Testis (tissue), 5 donors: ENCODE measurements around the gene RFPL3. TPM values are rescaled to one million over a fixed set of nuclear protein-coding genes. Genes with fewer than 3 reads are reported as not detected.
"Not testable (repeated sequence)": the region's sequence is repeated elsewhere in the genome, so short reads cannot be mapped to it uniquely, and the experiment has no call there.

Experiments used
- DNase-seq: peaks from one replicate; pipeline ENCODE4 v3.0.0-alpha.2; 2019
- H3K27ac ChIP-seq, 2 donors: fragments of 200-600 bp; sonication (generic); one replicate each; pipeline ENCODE4 v1.5.1; 2019
- H3K27me3 ChIP-seq: fragments of 200-600 bp; sonication (generic); one replicate; pipeline ENCODE4 v1.5.1; 2019
- H3K36me3 ChIP-seq: fragments of 200-600 bp; sonication (generic); one replicate; pipeline ENCODE4 v1.5.1; 2017; ENCODE audit warnings: low read depth; ENCODE audit errors: missing control alignments
- H3K4me1 ChIP-seq: fragments of 200-600 bp; sonication (generic); one replicate; pipeline ENCODE4 v1.5.1; 2019
- H3K4me3 ChIP-seq, 2 donors: fragments of 200-600 bp; sonication (generic); one replicate each; pipeline ENCODE4 v1.5.1; 2017 to 2019
- H3K9me3 ChIP-seq: fragments of 200-600 bp; sonication (generic); one replicate; pipeline ENCODE4 v1.5.1; 2017
- POLR2A ChIP-seq: fragments of 450-650 bp; IDR thresholded peaks from one replicate; pipeline ENCODE4 v1.6.1; 2017; ENCODE audit warnings: antibody characterized with exemption, mild to moderate bottlenecking, moderate library complexity
- WGBS, 2 donors: methylation state at CpG; one replicate each; pipeline ENCODE4 v1.1.5; 2018; 5-methylcytosine and 5-hydroxymethylcytosine counted together
- intact Hi-C: fragments of 100-400 bp; cut with DNase I; formaldehyde crosslinking; loops from one replicate; pipeline ENCODE4 v1.15.1; 2023; ENCODE audit warnings: low total_unique reads
- long read RNA-seq, 2 donors: transcript quantifications; one replicate each; lab custom pipeline, GENCODE V29; 2026
- polyA plus RNA-seq: library from polyadenylated mRNA; stranded (reverse); fragments of 350-450 nt; fragmentation: Illumina TruSeq; extraction: RNeasy Lipid Tissue Mini Kit (QIAGEN cat#74804); gene quantifications from one replicate; pipeline ENCODE4 v1.2.3, GENCODE V29; 2014; ENCODE audit warnings: low read depth, low replicate concordance; ENCODE audit not compliant: insufficient read depth
- total RNA-seq, 2 donors: library from RNA; depleted of rRNA; stranded (reverse); fragments of >200 nt; gene quantifications; one replicate each; pipeline ENCODE4 v1.2.3, GENCODE V29; 2016
- TF ChIP-seq, protein P1 (sequence below), 3 experiments: fragments of 450-650 bp in 2 of 3; fragments of 200-600 bp in 1 of 3; sonication (generic) in 1 of 3; IDR thresholded peaks; one replicate each; pipeline ENCODE4 v1.5.1; 2016 to 2019; ENCODE audit warnings: antibody characterized with exemption in 3 of 3, mild to moderate bottlenecking in 2 of 3, moderate library complexity in 1 of 3

RFPL3 gene
- 1 to 10 TPM; 2.6 to 3.6 TPM for total RNA-seq
- 4.1 TPM for polyA plus RNA-seq
- long read RNA-seq, donor 1: 0 reads
- long read RNA-seq, donor 2: 0 reads

DNA sequence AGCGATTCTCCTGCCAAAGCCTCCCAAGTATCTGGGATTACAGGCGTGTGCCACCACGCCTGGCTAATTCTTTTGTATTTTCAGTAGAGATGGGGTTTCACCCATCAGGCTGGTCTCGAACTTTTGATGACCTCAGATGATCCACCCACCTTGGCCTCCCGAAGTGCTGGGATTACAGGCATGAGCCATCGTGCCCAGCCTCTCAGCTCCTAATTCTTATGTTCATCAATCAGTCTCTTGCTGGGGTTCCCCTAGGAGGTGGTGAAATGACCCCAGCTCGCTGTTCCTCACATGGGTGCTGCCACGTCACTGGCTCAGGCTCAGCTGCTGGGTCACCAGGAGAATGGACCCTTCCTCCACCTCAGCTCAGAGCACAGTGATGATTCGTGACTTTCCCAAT is at the start of gene RFPL3:
Gene RFPL3, plus strand, starts transcription at position 301 of the 400 bp plus-strand sequence. CDS start 205 bp downstream, outside the sequence.
- H3K9me3 ChIP-seq, intact Hi-C loops, H3K4me3 ChIP-seq, H3K4me1 ChIP-seq, H3K27ac ChIP-seq, DNase-seq, H3K27me3 ChIP-seq, H3K36me3 ChIP-seq: not testable (repeated sequence)
- 81 to 87% methylated on average over 7 to 9 of the region's 9 CpGs for WGBS, 2 donors

DNA sequence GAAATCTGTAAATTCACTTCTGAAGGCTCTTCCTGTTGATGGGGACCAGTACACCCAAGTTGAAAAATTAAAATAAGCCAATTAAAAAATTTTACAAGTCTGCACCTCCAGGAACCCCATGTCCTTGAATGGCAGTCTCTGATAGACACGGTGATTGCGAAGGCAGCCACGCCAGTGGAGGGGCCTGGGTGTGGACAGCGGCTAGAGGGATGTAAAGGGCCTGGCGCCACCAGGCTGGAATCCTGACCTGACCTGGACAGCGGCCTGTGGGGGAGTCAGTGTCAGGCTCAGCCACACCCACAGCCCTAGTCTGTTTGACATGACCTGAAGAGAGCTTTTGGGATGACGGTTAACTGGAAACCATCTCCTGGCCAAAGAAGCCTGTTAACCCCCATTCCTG is 49.5 kb upstream of the RFPL3 start:
- WGBS, 2 donors: 54 to 90% methylated on average over 7 of the region's 7 CpGs
- DNase-seq: peak; percentile 5
- no peak overlapping the region for H3K4me3 ChIP-seq
- no peaks in the 10 kb centered on the region for H3K4me1 ChIP-seq
- H3K36me3 ChIP-seq: no peaks in the 10 kb centered on the region
- H3K9me3 ChIP-seq: no peaks in the 10 kb centered on the region
- intact Hi-C loops: no loop called here
- no peak overlapping the region for H3K27ac ChIP-seq
- no peaks in the 10 kb centered on the region for H3K27me3 ChIP-seq
- TF ChIP-seq, protein P1, sequence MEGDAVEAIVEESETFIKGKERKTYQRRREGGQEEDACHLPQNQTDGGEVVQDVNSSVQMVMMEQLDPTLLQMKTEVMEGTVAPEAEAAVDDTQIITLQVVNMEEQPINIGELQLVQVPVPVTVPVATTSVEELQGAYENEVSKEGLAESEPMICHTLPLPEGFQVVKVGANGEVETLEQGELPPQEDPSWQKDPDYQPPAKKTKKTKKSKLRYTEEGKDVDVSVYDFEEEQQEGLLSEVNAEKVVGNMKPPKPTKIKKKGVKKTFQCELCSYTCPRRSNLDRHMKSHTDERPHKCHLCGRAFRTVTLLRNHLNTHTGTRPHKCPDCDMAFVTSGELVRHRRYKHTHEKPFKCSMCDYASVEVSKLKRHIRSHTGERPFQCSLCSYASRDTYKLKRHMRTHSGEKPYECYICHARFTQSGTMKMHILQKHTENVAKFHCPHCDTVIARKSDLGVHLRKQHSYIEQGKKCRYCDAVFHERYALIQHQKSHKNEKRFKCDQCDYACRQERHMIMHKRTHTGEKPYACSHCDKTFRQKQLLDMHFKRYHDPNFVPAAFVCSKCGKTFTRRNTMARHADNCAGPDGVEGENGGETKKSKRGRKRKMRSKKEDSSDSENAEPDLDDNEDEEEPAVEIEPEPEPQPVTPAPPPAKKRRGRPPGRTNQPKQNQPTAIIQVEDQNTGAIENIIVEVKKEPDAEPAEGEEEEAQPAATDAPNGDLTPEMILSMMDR (IDR thresholded peaks at IDR 0.05): no peak
- no peak for TF ChIP-seq POLR2A

DNA sequence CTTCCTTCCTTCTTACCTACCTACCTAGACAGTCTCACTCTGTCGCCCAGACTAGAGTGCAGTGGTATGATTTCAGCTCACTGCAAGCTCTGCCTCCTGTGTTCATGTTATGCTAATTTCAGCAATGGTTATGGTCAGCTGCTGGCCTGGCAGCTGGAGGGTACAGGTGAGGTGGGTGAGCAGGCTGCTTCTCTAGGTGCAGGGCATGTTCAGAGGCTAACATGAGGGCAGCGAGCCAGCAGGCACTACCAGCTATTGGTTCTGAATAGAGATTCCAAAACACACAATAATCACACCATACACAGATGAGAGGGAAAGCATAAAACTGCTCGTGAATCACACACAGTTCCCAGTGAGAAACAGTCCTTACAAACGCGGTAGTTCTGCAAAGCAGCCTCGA is 48.7 kb upstream of the RFPL3 start:
- Histone ChIP-seq H3K4me3 (no peak overlapping the region), H3K4me1 (no peaks in the 10 kb centered on the region), H3K36me3 (no peaks in the 10 kb centered on the region), H3K27ac (no peak overlapping the region), H3K9me3 (no peaks in the 10 kb centered on the region), H3K27me3 (no peaks in the 10 kb centered on the region)
- DNase-seq: peak; percentile 6
- WGBS, 2 donors: 84 to 87% methylated on average over 6 of the region's 6 CpGs
- intact Hi-C loops: no loop called here
- TF ChIP-seq, protein P1 (IDR thresholded peaks at IDR 0.05): no peak
- TF ChIP-seq POLR2A: no peak

DNA sequence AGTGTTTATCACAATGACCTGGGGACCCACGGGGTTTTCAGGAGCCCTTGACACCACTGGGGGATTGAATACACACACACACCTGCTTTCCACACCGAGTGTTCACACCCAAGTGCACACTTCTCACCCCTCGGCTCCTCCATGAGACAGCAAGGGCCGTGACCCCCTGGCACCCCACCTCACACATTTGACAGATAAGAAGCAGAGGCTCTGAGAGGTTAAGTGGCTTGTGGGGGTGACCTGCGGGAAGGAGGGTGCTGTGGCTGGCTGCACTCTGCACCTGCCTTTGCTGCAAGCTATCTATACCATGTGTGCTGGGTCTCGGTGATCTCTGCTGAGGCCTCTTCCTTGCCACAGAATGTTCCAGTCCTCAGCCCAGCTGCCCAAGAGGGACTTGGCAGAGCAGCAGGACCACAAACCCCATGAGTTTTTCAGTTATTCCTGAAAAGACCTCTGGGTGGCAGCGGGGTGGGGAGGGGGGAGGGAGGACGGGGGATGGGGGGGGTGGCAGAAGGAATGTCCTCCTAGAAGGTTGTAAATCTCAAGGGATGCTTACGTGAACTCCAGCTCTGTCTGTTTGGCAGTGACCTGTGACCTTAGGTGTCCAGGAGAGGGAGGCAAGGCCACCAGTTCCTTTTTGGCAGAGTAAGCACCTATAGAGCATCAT is 47.9 kb upstream of the RFPL3 start:
- Histone ChIP-seq H3K4me1 (no peaks in the 10 kb centered on the region), H3K9me3 (no peaks in the 10 kb centered on the region), H3K4me3 (no peak overlapping the region), H3K27me3 (no peaks in the 10 kb centered on the region), H3K27ac (no peak overlapping the region), H3K36me3 (no peaks in the 10 kb centered on the region)
- DNase-seq: peak; percentile 9
- WGBS, 2 donors: 58 to 61% methylated on average over 7 to 9 of the region's 9 CpGs
- intact Hi-C loops: no loop called here
- no peak for TF ChIP-seq POLR2A
- TF ChIP-seq, protein P1 (IDR thresholded peaks at IDR 0.05): no peak

DNA sequence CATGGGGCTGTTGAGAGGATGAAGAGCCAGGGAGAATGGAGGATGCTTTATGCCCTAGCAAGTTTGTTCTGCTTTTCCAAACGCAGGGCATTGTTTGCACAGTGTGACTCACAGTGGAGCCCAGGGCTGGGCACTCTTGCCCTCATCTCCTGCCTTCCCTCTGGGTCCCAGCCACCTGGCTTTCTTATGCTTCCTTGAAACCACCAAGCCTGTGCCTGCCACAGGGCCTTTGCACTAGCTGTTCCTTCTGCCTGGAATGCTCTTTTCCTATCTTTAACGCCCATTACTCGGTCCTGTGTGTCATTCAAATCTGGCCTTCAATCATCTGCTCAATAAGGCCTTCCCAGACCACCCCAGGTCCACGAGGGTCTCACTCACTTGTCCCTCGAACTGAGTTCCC is 46.9 kb upstream of the RFPL3 start:
- no peaks in the 10 kb centered on the region for H3K36me3 ChIP-seq
- no peaks in the 10 kb centered on the region for H3K9me3 ChIP-seq
- no peaks in the 10 kb centered on the region for H3K4me1 ChIP-seq
- no peak overlapping the region for H3K27ac ChIP-seq
- H3K4me3 ChIP-seq: no peak overlapping the region
- TF ChIP-seq, protein P1 (IDR thresholded peaks at IDR 0.05): no peak
- TF ChIP-seq POLR2A: no peak
- no peak for DNase-seq
- no peaks in the 10 kb centered on the region for H3K27me3 ChIP-seq
- WGBS, 2 donors: 86 to 92% methylated on average over 5 of the region's 5 CpGs
- intact Hi-C loops: no loop called here
